T-cell (primary cell): ENCODE measurements around the gene C10orf62. TPM values are rescaled to one million over a fixed set of nuclear protein-coding genes. Genes with fewer than 3 reads are reported as not detected.

Experiments used
- ATAC-seq, 4 experiments: fragments of 200-7000 bp in 3 of 4; fragments of 150-1000 bp in 1 of 4; cut with Tn5 transposase; replicated peaks in 1 of 4; 1 replicate in 3 of 4; 2 replicates in 1 of 4; pipeline ENCODE4 v1.10.0; 2021; ENCODE audit warnings: moderate library complexity in 3 of 4, mild to moderate bottlenecking in 2 of 4, moderate number of reproducible peaks in 1 of 4
- CTCF ChIA-PET, 2 donors: fragments of 300-600 bp; sonication (Branson Sonifier 250); formaldehyde crosslinking; loops; one replicate each; lab custom pipeline; 2022; ENCODE audit warnings: antibody characterized with exemption in 2 of 2; lab: Charles Lee
- POLR2A ChIA-PET, 2 donors: fragments of 300-600 bp; sonication (Branson Sonifier 250); formaldehyde crosslinking; loops; one replicate each; lab custom pipeline; 2022; ENCODE audit warnings: antibody characterized with exemption in 2 of 2; lab: Charles Lee
- DNase-seq, 35 experiments: peaks; one replicate each; pipeline versions ENCODE4 v3.0.0 to v3.0.0-alpha.2; 2013 to 2023
- H3K27ac ChIP-seq: one replicate; pipeline ENCODE4 v1.5.1; 2013; ENCODE audit warnings: low read length
- H3K27me3 ChIP-seq, 2 experiments: replicated peaks in 1 of 2; 1 replicate in 1 of 2; 2 replicates in 1 of 2; pipeline versions ENCODE4 v1.6.1 to v1.7.0; 2013; ENCODE audit warnings: low read length in 1 of 2, mixed read lengths in 1 of 2; ENCODE audit not compliant: control insufficient read depth in 2 of 2, insufficient read depth in 2 of 2; ENCODE audit errors: extremely low read depth in 1 of 2
- H3K36me3 ChIP-seq, 2 donors: 1 replicate in 1 of 2; 2 replicates in 1 of 2; pipeline versions ENCODE4 v1.6.1 to v1.7.0; 2013; ENCODE audit warnings: low read length in 1 of 2; ENCODE audit not compliant: control insufficient read depth in 2 of 2, insufficient read depth in 1 of 2; ENCODE audit errors: extremely low read depth in 1 of 2
- H3K4me1 ChIP-seq, 2 experiments: 1 replicate in 1 of 2; 2 replicates in 1 of 2; pipeline versions ENCODE4 v1.6.1 to v1.7.0; 2013; ENCODE audit warnings: low read length in 2 of 2, mixed read lengths in 1 of 2; ENCODE audit not compliant: insufficient read depth in 2 of 2, control insufficient read depth in 1 of 2; ENCODE audit errors: extremely low read depth in 1 of 2
- H3K4me3 ChIP-seq, 2 donors: 1 replicate in 1 of 2; 2 replicates in 1 of 2; pipeline versions ENCODE4 v1.5.1 to v1.7.0; 2013; ENCODE audit warnings: mild to moderate bottlenecking in 2 of 2, low read length in 1 of 2, moderate library complexity in 1 of 2; ENCODE audit not compliant: control insufficient read depth in 1 of 2; ENCODE audit errors: extremely low read depth in 1 of 2
- H3K9me3 ChIP-seq: 2 replicates; pipeline ENCODE4 v1.7.0; 2013
- H3K27ac Mint-ChIP-seq, 2 donors: one replicate each; pipeline ENCODE4 v1.8.0; 2020 to 2021; ENCODE audit warnings: mild to moderate bottlenecking in 2 of 2, mixed read lengths in 2 of 2
- H3K27me3 Mint-ChIP-seq, 2 donors: one replicate each; pipeline ENCODE4 v1.8.0; 2021 to 2022; ENCODE audit warnings: mixed read lengths in 2 of 2
- H3K36me3 Mint-ChIP-seq: one replicate; pipeline ENCODE4 v1.8.0; 2021; ENCODE audit warnings: mixed read lengths
- H3K4me1 Mint-ChIP-seq, 3 donors: one replicate each; pipeline ENCODE4 v1.8.0; 2020 to 2022; ENCODE audit warnings: mixed read lengths in 3 of 3, mild to moderate bottlenecking in 1 of 3
- H3K4me3 Mint-ChIP-seq, 3 donors: one replicate each; pipeline ENCODE4 v1.8.0; 2020 to 2022; ENCODE audit warnings: mild to moderate bottlenecking in 3 of 3, mixed read lengths in 3 of 3, moderate library complexity in 3 of 3
- H3K9me3 Mint-ChIP-seq, 3 donors: one replicate each; pipeline ENCODE4 v1.8.0; 2020 to 2022; ENCODE audit warnings: mixed read lengths in 3 of 3
- WGBS: methylation state at CpG from one replicate; pipeline ENCODE4 v1.1.5; 2013; ENCODE audit warnings: missing lambda C conversion rate; ENCODE audit not compliant: insufficient coverage; 5-methylcytosine and 5-hydroxymethylcytosine counted together
- total RNA-seq, 35 experiments: library from RNA in 6 of 35; stranded (reverse) in 6 of 35; fragments of 120-200 nt in 1 of 35; gene quantifications; one replicate each; pipeline versions ENCODE4 v1.2.1 to v1.2.4 and lab custom pipeline; 2013 to 2026

The C10orf62 gene
- total RNA-seq, 5 donors from 2014 or later (not counting 1 experiment from before 2014, with no cell fraction given) = not detected

DNA sequence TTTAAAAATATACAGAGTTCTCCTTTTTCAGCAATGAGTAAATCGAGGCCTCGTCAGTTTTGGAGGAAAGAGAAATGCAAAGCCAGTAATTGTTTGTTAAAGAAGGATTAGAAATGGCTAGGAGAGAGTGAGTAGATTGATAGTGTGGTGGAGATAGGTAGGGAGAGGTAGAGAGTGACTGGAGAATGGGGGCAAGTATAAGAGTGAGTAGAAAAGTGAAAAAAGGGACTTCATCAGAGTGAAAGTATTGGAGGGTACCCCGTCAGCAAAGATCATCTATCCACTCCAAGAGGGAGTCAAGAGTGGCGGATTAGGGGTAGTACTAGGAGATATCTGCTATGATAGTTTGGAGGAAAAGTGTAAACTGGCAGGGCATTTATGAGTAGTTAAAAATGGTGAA lies 26.2 kb upstream of the C10orf62 start:
- Mint-ChIP-seq H3K9me3 (no peaks in the 10 kb centered on the region), H3K27ac (no peak overlapping the region), H3K36me3 (no peaks in the 10 kb centered on the region), H3K4me3 (no peak overlapping the region), H3K4me1 (no peaks in the 10 kb centered on the region), H3K27me3 (no peaks in the 10 kb centered on the region)
- ATAC-seq (no peak), DNase-seq (no peak)
- Histone ChIP-seq H3K4me1 (no peaks in the 10 kb centered on the region), H3K36me3 (no peaks in the 10 kb centered on the region), H3K4me3 (no peak overlapping the region), H3K27ac (no peak overlapping the region), H3K9me3 (no peaks in the 10 kb centered on the region), H3K27me3 (no peaks in the 10 kb centered on the region)
- WGBS = 90% methylated on average over 3 of the region's 4 CpGs
- ChIA-PET CTCF (no interaction called here), POLR2A (no interaction called here)

DNA sequence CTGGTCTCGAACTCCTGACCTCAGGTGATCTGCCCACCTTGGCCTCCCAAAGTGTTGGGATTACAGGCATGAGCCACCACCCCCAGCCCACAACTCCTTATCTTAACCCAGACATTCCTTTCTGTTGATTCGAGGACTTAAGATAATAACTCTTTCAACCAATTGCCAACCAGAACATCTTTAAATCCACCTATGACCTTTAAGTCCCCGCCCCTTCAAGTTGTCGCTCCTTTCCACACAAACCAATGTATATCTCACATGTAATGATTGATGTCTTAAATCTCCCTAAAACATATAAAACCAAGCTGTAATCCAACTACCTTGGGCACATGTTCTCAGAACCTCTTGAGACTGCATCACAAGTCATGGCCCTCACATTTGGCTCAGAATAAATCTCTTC lies 24.7 kb upstream of the C10orf62 start:
- Histone ChIP-seq H3K27ac (no peak overlapping the region), H3K9me3 (no peaks in the 10 kb centered on the region), H3K27me3 (no peaks in the 10 kb centered on the region), H3K4me1 (no peaks in the 10 kb centered on the region), H3K4me3 (no peak overlapping the region), H3K36me3 (no peaks in the 10 kb centered on the region)
- H3K9me3 Mint-ChIP-seq = no peaks in the 10 kb centered on the region
- H3K27me3 Mint-ChIP-seq = no peaks in the 10 kb centered on the region
- H3K4me3 Mint-ChIP-seq = no peak overlapping the region
- WGBS = 96% methylated on average over 3 of the region's 4 CpGs
- no peak overlapping the region for H3K27ac Mint-ChIP-seq
- ChIA-PET POLR2A (interaction anchor here in 1 of 2 donors (0.7 kb wide), 1 partner anchor 217 kb away, joined by 3 read pairs; no protein-coding TSS in a partner anchor), CTCF (no interaction called here)
- no peaks in the 10 kb centered on the region for H3K4me1 Mint-ChIP-seq
- ATAC-seq = no peak
- H3K36me3 Mint-ChIP-seq = peaks cover 3% of the 10 kb centered on the region
- no peak for DNase-seq

DNA sequence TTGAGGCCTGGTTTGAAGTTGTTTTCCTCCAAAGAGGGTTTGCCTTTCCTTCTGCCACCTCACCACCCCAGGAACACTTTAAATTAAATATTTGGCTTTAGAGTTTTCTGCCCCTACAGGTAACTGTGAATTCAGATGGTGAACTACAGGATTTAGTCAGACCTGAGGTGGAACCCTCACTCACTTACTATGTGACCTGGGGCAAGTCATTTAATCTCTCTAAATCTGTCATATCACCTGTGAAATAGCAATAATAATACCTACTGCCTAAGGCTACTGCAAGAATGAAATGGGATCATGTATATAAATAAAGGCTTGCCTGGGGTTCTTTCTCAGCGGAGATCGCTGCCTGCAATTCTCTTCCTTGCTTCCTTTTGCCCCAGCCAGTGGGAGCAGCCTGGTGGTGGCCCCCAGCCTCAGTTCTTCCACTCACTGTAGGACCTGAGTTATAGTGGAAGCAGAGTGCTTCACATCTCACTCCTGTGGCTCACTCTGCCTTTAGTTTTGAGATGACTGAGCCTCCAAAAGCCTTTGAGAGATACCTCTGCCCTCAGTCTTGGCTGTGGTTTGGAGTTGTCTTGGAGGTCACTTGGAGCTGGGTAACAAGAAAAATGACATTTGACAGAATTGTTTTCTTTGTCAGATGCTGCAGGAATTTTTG lies 23.1 kb upstream of the C10orf62 start:
- Mint-ChIP-seq H3K4me3 (no peak overlapping the region), H3K4me1 (no peaks in the 10 kb centered on the region), H3K27me3 (no peaks in the 10 kb centered on the region), H3K9me3 (no peaks in the 10 kb centered on the region), H3K27ac (no peak overlapping the region), H3K36me3 (peaks cover 3% of the 10 kb centered on the region)
- Histone ChIP-seq H3K9me3 (no peaks in the 10 kb centered on the region), H3K4me3 (no peak overlapping the region), H3K27ac (no peak overlapping the region), H3K4me1 (no peaks in the 10 kb centered on the region), H3K36me3 (no peaks in the 10 kb centered on the region), H3K27me3 (no peaks in the 10 kb centered on the region)
- DNase-seq (no peak), ATAC-seq (no peak)
- WGBS = no CpG with 5 or more reads among the region's 2 CpGs
- ChIA-PET CTCF (no interaction called here), POLR2A (no interaction called here)

DNA sequence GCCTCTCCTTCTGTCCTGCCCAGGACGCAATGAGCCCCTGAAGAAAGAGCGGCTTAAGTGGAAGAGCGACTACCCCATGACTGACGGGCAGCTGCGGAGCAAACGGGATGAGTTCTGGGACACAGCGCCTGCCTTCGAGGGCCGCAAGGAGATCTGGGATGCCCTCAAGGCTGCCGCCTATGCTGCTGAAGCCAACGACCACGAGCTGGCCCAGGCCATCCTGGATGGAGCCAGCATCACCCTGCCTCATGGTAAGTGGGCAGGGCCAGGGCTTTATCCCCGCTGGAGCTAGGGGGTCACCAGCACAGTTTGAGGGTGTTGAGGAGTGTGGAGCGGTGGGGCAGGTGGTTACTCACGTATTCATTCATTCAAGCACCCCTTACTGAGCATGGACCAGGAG lies 21.6 kb upstream of the C10orf62 start:
- CTCF ChIA-PET = no interaction called here
- WGBS = 92% methylated on average over 12 of the region's 15 CpGs
- no peak for ATAC-seq

GRCh38 chr10:97570146-97570788 lies 19.3 kb upstream of the C10orf62 start:
- Mint-ChIP-seq H3K4me1 (no peaks in the 10 kb centered on the region), H3K27ac (no peak overlapping the region), H3K27me3 (peaks cover 0 to 2% of the 10 kb centered on the region in 2 donors), H3K9me3 (no peaks in the 10 kb centered on the region), H3K4me3 (no peak overlapping the region), H3K36me3 (peaks cover 3% of the 10 kb centered on the region)
- 88% methylated on average over 33 of the region's 33 CpGs for WGBS
- Histone ChIP-seq H3K27me3 (peaks cover 0 to 8% of the 10 kb centered on the region in 2 experiments), H3K9me3 (no peaks in the 10 kb centered on the region), H3K4me1 (no peaks in the 10 kb centered on the region), H3K4me3 (no peak overlapping the region), H3K36me3 (no peaks in the 10 kb centered on the region), H3K27ac (no peak overlapping the region)
- ChIA-PET CTCF (no interaction called here), POLR2A (no interaction called here)
- no peak for DNase-seq
- no peak for ATAC-seq

More for the DNA sequence above, 21.6 kb upstream of the C10orf62 start:
- H3K9me3 ChIP-seq = no peaks in the 10 kb centered on the region
- Mint-ChIP-seq H3K27ac (no peak overlapping the region), H3K4me3 (no peak overlapping the region), H3K9me3 (no peaks in the 10 kb centered on the region), H3K27me3 (no peaks in the 10 kb centered on the region), H3K36me3 (peaks cover 3% of the 10 kb centered on the region), H3K4me1 (no peaks in the 10 kb centered on the region)
- H3K27me3 ChIP-seq = no peaks in the 10 kb centered on the region
- H3K27ac ChIP-seq = no peak overlapping the region
- no peaks in the 10 kb centered on the region for H3K36me3 ChIP-seq
- H3K4me1 ChIP-seq = no peaks in the 10 kb centered on the region
- DNase-seq = no peak
- no peak overlapping the region for H3K4me3 ChIP-seq
- POLR2A ChIA-PET = no interaction called here

GRCh38 chr10:97570789-97571471 lies 18.6 kb upstream of the C10orf62 start:
- no peaks in the 10 kb centered on the region for H3K9me3 Mint-ChIP-seq
- no peak for ATAC-seq
- peaks cover 0 to 2% of the 10 kb centered on the region in 2 donors for H3K27me3 Mint-ChIP-seq
- no peaks in the 10 kb centered on the region for H3K4me1 Mint-ChIP-seq
- ChIA-PET CTCF (interaction anchor here in 1 of 2 donors (0.6 kb wide), 1 partner anchor 48 kb away, joined by 12 read pairs; no protein-coding TSS in a partner anchor), POLR2A (no interaction called here)
- no peak overlapping the region for H3K4me3 Mint-ChIP-seq
- no peaks in the 10 kb centered on the region for H3K4me1 ChIP-seq
- WGBS = 80% methylated on average over 3 of the region's 5 CpGs
- H3K36me3 ChIP-seq = no peaks in the 10 kb centered on the region
- no peaks in the 10 kb centered on the region for H3K9me3 ChIP-seq
- H3K27me3 ChIP-seq = peaks cover 0 to 8% of the 10 kb centered on the region in 2 experiments
- DNase-seq = no peak
- no peak overlapping the region for H3K27ac Mint-ChIP-seq
- peaks cover 3% of the 10 kb centered on the region for H3K36me3 Mint-ChIP-seq
- no peak overlapping the region for H3K4me3 ChIP-seq
- no peak overlapping the region for H3K27ac ChIP-seq
